IMR-90 (cell line): Measurements from ENCODE around the gene ARID5A.

ENCODE experiments used
- CEBPB ChIP-seq: IDR thresholded peaks from 2 replicates; pipeline ENCODE4 v1.6.1; 2012; ENCODE audit warnings: low read depth, low read length, improper control_type of control experiment
- FOS ChIP-seq: fragments of 150-350 bp; IDR thresholded peaks from 2 replicates; pipeline ENCODE4 v1.6.1; 2016; ENCODE audit warnings: low read depth, low read length
- USF2 ChIP-seq: fragments of 150-350 bp; IDR thresholded peaks from 2 replicates; pipeline ENCODE4 v1.6.1; 2017; ENCODE audit warnings: mild to moderate bottlenecking, antibody characterized with exemption, low read length, low read depth
- TF ChIP-seq, protein P1 (sequence below): conservative IDR thresholded peaks from 2 replicates; pipeline ENCODE4 v1.5.1; 2012; ENCODE audit warnings: mild to moderate bottlenecking, low read depth, low read length, improper control_type of control experiment

DNA sequence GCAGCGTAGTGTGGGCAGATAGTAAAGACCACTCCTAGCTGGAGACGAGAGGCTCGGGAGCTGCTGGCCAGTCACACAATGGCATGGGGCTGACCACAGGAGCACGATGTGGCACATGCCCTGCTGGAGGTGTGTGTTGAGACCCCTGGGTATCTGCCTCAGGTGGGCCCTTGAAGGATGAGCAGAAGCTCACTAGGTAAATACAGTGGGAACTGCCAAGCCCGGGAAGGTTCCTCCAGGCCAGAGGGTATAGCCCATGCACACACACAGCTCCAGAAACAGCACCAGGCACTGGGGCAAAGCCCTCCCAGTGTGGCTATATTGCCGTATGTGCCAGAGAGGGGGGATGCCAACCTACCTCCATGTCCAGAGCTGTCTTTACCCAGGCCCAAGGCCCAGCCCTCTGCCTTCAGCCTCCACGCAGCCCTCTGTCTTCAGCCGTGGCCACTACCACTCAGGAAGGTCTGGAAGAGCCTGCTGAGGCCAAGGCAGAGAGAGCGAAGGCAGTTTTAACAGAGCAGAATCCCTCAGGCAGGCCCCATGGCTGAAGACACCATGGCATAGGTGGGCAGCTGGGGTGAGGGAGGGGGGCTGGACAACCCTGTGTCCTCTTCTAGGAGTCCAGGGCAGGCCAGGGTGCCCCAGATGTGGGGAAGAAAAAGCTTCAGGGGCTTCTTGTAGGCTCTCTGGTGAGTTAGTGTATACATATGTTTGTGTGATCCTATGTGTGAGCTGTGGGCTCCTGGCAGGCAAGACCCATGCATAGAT is 7.0 kb upstream of the ARID5A start:
- TF ChIP-seq USF2 = no peak
- TF ChIP-seq FOS = no peak
- TF ChIP-seq, protein P1, sequence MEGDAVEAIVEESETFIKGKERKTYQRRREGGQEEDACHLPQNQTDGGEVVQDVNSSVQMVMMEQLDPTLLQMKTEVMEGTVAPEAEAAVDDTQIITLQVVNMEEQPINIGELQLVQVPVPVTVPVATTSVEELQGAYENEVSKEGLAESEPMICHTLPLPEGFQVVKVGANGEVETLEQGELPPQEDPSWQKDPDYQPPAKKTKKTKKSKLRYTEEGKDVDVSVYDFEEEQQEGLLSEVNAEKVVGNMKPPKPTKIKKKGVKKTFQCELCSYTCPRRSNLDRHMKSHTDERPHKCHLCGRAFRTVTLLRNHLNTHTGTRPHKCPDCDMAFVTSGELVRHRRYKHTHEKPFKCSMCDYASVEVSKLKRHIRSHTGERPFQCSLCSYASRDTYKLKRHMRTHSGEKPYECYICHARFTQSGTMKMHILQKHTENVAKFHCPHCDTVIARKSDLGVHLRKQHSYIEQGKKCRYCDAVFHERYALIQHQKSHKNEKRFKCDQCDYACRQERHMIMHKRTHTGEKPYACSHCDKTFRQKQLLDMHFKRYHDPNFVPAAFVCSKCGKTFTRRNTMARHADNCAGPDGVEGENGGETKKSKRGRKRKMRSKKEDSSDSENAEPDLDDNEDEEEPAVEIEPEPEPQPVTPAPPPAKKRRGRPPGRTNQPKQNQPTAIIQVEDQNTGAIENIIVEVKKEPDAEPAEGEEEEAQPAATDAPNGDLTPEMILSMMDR = no peak
- no peak for TF ChIP-seq CEBPB
